WI38 (cell line): ENCODE data around the gene LGALS7.

Experiments used
- H3K4me3 ChIP-seq: 2 replicates; pipeline ENCODE4 v1.5.1; 2011; ENCODE audit warnings: low read depth, mild to moderate bottlenecking, control low read depth, low read length
- TF ChIP-seq, protein P1 (sequence below): IDR thresholded peaks from 2 replicates; pipeline ENCODE4 v1.5.1; 2012; ENCODE audit warnings: low read depth, mild to moderate bottlenecking, control low read depth, low read length

The LGALS7 gene

DNA sequence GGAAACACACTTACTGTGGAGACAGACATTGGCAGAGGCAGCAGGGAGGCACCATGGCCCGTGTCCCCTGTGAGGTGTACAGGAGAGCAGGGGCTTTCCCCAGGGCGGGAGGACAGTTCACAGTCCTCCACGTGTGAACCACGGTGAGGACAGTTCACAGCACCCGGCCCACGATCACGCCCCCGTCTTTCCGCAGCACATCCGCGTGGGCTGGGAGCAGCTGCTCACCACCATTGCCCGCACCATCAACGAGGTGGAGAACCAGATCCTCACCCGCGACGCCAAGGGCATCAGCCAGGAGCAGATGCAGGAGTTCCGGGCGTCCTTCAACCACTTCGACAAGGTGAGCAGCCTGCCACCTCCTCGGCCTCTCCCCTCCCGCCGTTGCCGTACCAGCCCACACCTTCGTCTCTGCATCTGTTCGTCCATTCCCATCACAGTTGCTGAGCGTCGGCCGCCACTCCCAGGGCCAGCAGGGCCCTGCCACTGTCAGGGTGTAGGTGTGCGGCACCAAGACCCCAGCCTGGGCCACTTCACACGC lies 46.5 kb downstream of the LGALS7 start:
- TF ChIP-seq, protein P1, sequence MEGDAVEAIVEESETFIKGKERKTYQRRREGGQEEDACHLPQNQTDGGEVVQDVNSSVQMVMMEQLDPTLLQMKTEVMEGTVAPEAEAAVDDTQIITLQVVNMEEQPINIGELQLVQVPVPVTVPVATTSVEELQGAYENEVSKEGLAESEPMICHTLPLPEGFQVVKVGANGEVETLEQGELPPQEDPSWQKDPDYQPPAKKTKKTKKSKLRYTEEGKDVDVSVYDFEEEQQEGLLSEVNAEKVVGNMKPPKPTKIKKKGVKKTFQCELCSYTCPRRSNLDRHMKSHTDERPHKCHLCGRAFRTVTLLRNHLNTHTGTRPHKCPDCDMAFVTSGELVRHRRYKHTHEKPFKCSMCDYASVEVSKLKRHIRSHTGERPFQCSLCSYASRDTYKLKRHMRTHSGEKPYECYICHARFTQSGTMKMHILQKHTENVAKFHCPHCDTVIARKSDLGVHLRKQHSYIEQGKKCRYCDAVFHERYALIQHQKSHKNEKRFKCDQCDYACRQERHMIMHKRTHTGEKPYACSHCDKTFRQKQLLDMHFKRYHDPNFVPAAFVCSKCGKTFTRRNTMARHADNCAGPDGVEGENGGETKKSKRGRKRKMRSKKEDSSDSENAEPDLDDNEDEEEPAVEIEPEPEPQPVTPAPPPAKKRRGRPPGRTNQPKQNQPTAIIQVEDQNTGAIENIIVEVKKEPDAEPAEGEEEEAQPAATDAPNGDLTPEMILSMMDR = no peak
- no peak overlapping the region for H3K4me3 ChIP-seq

DNA sequence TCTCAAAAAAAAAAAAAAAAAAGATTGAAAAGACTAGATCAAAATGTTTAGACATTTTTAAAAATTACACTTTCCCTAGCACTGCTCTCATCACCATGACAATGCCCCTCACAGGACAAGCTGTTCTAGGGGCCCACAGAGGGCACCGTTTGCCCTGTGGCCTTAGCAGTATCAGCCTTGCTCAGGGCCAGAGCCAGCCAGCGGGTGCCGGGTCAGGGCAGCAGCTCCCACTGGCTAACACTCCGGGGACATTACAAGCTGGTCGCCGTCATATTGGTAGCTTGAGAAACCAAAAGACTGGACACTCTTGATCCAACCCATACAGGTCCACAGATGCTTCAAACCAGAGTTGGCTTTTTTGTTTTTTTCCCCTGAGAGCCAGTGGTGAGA lies 47.0 kb downstream of the LGALS7 start:
- no peak overlapping the region for H3K4me3 ChIP-seq
- TF ChIP-seq, protein P1 = no peak

DNA sequence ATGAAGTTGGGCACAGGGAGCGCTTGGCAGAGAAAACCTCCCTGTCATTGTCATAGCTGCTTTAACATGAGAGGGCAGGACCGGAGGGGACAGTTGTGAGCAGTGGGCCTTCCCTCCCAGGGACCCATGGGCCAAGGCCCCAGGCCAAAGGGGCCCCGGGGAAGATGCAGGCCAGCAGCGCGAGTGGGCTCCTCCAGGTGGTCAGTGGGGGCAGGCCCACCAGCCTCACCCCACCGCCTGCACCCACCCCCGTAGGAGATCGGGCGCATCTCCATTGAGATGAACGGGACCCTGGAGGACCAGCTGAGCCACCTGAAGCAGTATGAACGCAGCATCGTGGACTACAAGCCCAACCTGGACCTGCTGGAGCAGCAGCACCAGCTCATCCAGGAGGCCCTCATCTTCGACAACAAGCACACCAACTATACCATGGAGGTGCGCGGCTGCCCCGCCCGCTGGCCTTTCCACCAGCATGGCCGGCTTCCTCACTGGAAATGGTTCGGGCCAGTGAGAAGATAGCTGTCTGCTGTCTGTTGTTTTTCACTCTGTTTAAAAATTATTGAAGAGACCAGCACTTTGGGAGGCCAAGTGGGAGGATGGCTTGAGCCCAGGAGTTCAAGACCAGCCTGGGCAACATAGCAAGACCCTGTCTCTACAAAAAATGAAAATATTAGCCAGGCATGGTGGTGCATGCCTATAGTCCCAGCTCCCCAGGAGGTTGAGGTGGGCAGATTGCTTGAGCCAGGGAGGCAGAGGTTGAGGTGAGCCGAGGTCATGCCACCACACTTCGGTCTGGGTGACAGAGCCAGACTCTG lies 47.6 kb downstream of the LGALS7 start:
- TF ChIP-seq, protein P1 = no peak
- no peak overlapping the region for H3K4me3 ChIP-seq

DNA sequence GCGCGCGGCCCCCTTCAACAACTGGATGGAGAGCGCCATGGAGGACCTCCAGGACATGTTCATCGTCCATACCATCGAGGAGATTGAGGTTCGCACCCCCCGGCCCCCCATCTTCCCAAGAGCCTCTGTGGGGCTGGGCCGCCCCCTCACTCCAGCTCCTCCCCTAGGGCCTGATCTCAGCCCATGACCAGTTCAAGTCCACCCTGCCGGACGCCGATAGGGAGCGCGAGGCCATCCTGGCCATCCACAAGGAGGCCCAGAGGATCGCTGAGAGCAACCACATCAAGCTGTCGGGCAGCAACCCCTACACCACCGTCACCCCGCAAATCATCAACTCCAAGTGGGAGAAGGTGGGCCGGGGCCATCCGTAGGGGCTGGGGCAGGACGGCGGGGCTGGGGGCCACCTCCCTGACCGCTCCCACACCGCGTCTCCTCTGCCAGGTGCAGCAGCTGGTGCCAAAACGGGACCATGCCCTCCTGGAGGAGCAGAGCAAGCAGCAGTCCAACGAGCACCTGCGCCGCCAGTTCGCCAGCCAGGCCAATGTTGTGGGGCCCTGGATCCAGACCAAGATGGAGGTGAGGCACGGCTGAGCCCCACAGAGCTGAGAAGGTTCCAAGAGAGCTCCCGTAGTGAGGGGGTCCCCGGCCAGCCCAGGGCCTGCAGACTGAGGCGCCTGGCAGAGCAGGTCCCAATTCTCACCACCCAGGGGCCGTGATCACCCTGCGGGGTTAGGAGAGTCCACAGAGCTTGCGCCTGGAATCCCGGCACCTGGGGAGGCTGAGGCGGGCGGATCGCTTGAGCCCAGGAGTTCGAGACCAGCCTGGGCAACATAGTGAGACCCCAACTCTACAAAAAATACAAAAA lies 49.1 kb downstream of the LGALS7 start:
- TF ChIP-seq, protein P1 = no peak
- no peak overlapping the region for H3K4me3 ChIP-seq

DNA sequence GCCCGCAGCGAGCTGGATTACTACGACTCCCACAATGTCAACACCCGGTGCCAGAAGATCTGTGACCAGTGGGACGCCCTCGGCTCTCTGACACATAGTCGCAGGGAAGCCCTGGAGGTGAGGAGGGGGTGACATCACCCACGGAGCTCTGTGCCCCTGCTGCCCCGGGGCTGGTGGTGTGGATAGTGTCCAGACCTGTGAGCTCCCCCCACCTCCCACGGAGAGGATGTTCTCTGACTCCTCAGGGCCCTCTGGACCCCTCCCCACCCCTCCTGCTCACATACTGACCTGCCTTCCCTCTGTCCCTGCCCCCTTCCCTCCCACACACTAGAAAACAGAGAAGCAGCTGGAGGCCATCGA lies 49.7 kb downstream of the LGALS7 start:
- TF ChIP-seq, protein P1 = no peak
- H3K4me3 ChIP-seq = no peak overlapping the region

DNA sequence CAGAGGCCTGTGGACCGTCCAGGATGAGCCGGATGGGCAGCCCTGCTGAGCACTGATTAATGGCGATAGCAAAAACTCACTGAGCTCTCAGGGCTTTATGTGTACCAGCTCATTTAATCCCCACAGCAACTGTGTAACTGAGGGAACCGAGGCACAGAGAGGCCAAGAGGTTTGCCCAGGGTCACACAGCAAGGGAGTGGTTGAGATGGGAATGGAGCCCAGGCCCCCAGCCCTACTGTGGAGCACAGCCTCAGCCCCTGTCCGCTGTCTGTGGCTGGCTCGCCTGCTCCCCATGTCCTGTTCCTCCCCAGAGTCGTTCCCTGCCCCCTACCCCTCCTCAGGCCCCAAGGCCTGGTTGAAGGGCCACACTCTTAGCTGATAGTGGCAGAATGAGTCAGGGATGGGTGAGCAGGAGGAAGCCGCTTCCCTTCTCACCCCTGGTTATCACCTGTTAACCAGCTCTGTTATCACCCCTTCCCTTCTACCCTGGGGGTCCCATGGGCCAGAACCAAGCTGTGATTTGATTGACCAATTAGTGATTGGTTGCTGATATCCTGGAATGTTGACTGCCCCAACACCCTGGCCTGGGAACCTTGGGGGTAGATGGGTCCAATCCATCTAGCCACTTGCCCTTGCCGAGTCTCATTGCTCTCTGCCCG lies 50.2 kb downstream of the LGALS7 start:
- H3K4me3 ChIP-seq = no peak overlapping the region
- TF ChIP-seq, protein P1 = no peak
